NCI-H2196 (cell line): ENCODE data around the gene PLCB1.
A peak's percentile ranks its signal among the peaks of the same experiment; 100 is the strongest.

Experiments used
- DNase-seq: peaks from one replicate; lab custom pipeline; 2025; ENCODE audit not compliant: unreplicated experiment; lab: John Stamatoyannopoulos, UW

PLCB1 gene

GRCh38 chr20:8673116-8673515 lies 541.0 kb downstream of the PLCB1 start:
- no peak for DNase-seq

- DNase-seq: no peak
These were observed 543.8 kb downstream of the PLCB1 start for GRCh38 chr20:8675896-8676295.

GRCh38 chr20:8678098-8678776 lies 546.2 kb downstream of the PLCB1 start:
- DNase-seq: no peak

- DNase-seq: no peak
These were observed 557.3 kb downstream of the PLCB1 start for GRCh38 chr20:8689337-8689736.

DNA sequence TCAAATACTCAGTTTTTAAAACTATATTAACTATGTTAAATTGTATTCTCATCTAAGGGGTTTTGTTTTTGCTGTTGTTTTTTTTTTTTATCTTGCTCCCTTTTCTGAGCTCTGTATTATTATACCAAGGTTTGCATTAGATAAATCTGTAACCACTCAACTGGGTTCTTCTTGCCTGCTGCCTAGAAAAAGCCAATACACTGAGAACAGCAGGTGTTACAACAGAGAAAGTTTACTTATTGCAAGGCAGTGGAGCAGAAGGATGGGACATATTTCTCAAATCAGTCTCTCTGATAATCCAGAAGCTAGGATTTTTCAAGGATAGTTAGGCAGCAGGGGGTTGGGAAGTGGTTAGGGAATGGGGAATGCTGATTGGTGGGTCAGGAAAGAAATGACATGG lies 558.0 kb downstream of the PLCB1 start:
- DNase-seq: no peak

DNA sequence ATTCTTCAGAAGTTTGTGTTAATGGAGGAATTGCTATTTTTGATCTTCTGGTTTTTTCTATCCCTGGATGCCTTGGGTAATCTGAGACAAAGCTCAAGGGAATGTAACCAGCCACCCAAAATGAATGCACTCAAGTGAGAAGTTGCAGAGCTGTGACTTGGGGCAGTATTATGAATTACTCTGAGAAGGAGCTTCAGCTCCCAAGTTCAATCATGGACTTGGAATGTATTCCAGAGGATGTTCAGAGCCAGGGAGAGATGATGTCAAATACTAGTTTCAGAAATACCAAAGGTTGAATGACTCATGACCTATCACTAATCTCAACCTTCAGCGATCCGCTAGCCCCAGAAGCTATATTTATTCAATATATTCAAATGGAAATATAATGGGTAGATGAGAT lies 561.6 kb downstream of the PLCB1 start:
- DNase-seq: no peak

DNA sequence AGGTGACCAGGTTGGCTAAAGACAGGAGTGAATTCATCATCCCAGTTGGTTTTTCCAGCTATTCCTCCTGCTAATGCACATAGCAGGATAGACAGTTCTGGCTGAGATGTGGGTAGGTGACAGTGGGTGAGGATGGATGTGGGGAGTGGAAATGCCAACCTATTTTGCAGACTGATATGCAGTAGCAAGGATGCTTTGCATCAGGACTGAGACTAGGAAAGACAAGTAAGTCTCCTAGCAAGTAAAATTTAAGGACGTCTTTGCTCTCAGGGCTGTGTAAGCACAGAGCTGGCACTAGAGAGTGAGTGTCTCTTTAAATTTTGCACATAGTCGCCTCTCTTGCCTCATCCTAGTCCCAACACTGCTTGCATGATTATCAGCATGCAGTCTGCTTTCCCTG lies 568.7 kb downstream of the PLCB1 start:
- DNase-seq: no peak

DNA sequence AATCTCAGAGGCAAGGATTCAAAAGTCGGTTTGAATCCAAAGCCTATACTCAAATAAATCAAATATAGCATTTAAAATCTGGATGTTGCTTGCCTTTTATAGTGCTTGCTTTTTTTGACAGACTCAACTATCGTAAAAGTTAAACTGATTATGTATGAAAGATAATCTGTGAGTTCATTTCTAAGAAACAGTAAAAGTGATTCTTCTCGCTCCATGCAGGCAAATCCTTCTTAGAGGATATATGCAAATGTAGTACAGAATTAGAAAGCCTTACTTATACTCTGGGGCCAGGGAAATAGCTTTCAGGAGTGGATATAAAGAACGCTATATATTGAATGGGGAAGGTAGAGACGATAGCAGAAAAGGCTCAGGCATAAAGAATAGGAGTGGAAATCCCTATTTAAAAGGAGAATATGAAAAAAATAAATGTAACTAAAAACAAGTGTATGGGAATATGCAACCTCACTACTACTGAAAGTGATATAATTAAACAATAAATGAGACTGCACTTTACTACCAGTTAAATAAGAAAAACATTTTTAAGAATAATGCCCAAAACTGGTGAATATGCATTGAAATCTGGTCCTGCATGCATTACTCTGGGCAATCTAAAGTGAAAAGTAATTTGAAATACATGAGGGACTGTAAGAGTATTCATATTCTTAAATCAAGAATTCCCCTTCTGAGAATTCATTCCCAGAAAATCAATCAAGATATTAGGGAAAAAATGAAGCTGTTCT lies 575.1 kb downstream of the PLCB1 start:
- DNase-seq: no peak

- no peak for DNase-seq
These were observed 577.6 kb downstream of the PLCB1 start for GRCh38 chr20:8709627-8710026.

DNA sequence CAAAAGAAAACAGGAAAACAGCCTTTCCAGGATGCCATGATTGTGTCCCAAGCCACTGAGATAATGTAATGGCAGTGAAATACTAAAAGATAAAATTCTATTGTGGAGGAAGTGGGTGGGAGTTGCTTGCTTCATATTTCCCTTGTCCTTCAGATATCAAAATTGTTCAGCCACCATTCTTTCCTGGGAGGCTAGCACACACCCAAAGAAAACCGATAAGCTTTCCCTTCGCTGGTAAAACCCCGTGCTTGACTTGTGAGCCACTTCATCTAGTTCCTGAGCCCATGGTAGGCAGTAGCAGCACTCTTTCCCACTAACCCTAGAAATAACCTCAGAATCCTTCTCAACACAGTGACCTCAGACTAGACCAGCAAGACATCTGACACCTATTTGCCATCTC lies 579.4 kb downstream of the PLCB1 start:
- DNase-seq: no peak

DNA sequence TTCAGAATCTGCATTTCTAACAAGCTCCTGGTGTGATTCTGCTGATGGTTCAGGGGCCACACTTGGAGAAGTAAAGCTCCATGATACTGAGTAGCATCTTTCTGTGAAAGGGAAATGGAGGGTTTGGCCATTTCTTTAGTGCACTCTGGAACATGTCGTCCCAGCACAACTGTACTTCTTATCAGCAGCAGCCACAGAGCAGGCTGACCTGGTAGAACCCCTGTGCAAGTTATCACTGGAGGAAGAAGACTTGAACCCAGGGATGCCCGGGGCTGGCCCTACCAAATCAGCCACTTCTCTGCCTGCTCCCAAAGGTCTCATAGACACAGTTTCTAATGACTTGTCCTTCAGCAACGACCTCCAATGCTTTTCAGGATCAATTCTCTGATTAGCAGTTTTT lies 582.1 kb downstream of the PLCB1 start:
- no peak for DNase-seq

DNA sequence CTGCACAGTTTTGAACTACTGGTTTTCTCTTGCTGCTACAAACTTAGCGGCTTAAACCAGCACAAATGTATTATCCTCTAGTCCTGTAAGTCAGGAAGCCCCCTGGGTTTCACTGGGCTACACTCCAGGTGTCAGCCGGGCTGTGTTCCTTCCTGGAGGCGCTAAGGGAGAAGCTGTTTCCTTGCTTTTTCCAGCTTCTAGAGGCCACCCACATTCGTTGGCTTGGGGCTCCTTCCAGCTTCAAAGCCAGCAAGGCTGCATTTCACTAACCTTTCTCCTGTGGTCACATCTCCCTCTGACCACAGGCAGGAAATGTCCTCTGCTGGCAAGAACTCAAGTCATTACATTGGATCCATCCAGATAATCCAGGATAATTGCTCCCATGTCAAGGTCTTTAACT lies 586.2 kb downstream of the PLCB1 start:
- DNase-seq: no peak

GRCh38 chr20:8720089-8720488 lies 588.0 kb downstream of the PLCB1 start:
- DNase-seq: no peak

- DNase-seq: peak; percentile 53
These were observed 589.0 kb downstream of the PLCB1 start for GRCh38 chr20:8721098-8721497.

- peak; percentile 64 for DNase-seq
These were observed 590.3 kb downstream of the PLCB1 start for GRCh38 chr20:8722277-8722928.

- no peak for DNase-seq
These were observed 591.2 kb downstream of the PLCB1 start for GRCh38 chr20:8723296-8723695.

- no peak for DNase-seq
These were observed 592.8 kb downstream of the PLCB1 start for GRCh38 chr20:8724884-8725283.

DNA sequence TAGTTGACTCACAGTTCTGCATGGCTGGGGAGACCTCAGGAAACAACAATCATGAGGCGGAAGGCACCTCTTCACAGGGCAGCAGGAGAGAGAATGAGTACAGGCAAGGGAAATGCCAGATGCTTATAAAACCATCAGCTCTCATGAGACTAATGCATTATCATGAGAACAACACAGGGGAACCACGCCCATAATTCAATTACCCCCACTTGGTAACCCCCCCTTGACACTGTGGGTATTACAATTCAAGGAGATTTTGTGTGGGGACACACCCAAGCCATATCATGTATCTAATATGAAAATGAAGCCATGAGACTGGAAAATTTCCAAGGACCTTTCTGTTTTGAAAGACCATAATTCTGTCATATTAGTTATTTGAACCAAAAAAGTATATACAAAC lies 594.4 kb downstream of the PLCB1 start:
- DNase-seq: no peak

GRCh38 chr20:8735014-8735413 lies 602.9 kb downstream of the PLCB1 start:
- DNase-seq: no peak

- DNase-seq: no peak
These were observed 603.6 kb downstream of the PLCB1 start for GRCh38 chr20:8735674-8736073.

- DNase-seq: no peak
These were observed 608.2 kb downstream of the PLCB1 start for GRCh38 chr20:8740265-8740664.

DNA sequence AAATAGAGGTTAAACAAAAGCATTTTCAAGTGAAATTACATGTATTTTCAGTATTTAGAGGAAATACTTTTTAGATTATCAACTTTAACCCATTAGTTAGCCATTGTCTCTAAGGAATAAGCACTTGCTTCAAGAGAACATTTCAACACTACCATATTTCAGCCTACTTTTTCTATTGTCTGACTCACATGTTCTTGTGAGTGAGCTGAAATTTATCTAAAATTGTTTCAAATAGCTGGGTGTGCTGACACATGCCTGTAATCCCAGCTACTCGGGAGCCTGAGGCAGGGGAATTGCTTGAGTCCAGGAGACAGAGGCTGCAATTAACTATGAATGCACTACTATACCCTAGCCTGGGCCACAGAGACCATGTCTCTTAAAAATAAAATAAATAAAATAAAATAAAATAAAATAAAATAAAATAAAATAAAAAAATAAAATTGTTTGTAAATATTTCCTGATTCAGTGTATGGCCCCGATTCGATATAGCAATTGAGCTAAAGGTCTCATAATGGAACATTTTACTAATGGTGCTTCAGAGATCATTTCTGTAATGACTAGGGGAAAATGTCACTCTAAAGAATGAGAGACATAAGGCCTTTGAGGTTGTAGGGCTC lies 612.3 kb downstream of the PLCB1 start:
- DNase-seq: no peak
